ACC112 (cell line): ENCODE data around the gene RPN1.
"Not testable (repeated sequence)": the region's sequence is repeated elsewhere in the genome, so short reads cannot be mapped to it uniquely, and the experiment has no call there.

Experiments used
- H2AFZ ChIP-seq: fragments of 200-600 bp; sonication (generic); one replicate; pipeline ENCODE4 v1.6.0; 2017; ENCODE audit warnings: antibody characterized with exemption, low read length; ENCODE audit not compliant: unreplicated experiment
- H3K27ac ChIP-seq: fragments of 200-600 bp; sonication (generic); 2 replicates; pipeline ENCODE4 v1.5.1; 2014; ENCODE audit warnings: low read depth, mild to moderate bottlenecking, antibody characterized with exemption, low read length, moderate library complexity
- H3K27me3 ChIP-seq: fragments of 200-600 bp; sonication (generic); 2 replicates; pipeline ENCODE4 v1.6.1; 2014; ENCODE audit warnings: mild to moderate bottlenecking, antibody characterized with exemption, low read length, moderate library complexity, mixed read lengths; ENCODE audit not compliant: insufficient read depth
- H3K36me3 ChIP-seq: fragments of 200-600 bp; sonication (generic); 2 replicates; pipeline ENCODE4 v1.6.1; 2016; ENCODE audit warnings: mild to moderate bottlenecking, antibody characterized with exemption, low read length, moderate library complexity, mixed read lengths; ENCODE audit not compliant: insufficient read depth
- H3K4me1 ChIP-seq: fragments of 200-600 bp; sonication (generic); one replicate; pipeline ENCODE4 v1.6.1; 2016; ENCODE audit warnings: low read length, mixed read lengths; ENCODE audit not compliant: insufficient read depth, unreplicated experiment, control insufficient read depth
- H3K4me3 ChIP-seq: fragments of 200-600 bp; sonication (generic); 2 replicates; pipeline ENCODE4 v1.5.1; 2014; ENCODE audit warnings: mild to moderate bottlenecking, low read depth, low read length
- H3K79me2 ChIP-seq: fragments of 200-600 bp; sonication (generic); one replicate; pipeline ENCODE4 v1.6.0; 2016; ENCODE audit warnings: low read length; ENCODE audit not compliant: control insufficient read depth, unreplicated experiment, insufficient read depth

Gene RPN1

DNA sequence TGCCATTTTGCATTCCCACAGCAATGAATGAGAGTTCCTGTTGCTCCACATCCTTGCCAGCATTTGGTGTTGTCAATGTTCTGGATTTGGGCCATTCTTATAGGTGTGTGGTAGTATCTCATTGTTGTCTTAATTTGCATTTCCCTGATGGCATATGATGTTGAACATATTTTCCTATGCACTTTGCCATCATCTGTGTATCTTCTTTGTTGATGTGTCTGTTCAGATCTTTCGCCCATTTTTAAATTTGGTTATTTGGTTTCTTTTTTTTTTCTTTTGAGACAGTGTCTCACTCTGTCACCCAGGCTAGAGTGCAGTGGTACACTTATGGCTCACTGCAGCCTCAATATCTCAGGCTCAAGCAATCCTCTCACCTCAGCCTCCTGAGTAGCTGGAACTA lies 60.6 kb downstream of the RPN1 start:
- not testable (repeated sequence) for H3K27me3 ChIP-seq, H3K36me3 ChIP-seq, H3K79me2 ChIP-seq, H2AFZ ChIP-seq, H3K4me1 ChIP-seq, H3K27ac ChIP-seq, H3K4me3 ChIP-seq

DNA sequence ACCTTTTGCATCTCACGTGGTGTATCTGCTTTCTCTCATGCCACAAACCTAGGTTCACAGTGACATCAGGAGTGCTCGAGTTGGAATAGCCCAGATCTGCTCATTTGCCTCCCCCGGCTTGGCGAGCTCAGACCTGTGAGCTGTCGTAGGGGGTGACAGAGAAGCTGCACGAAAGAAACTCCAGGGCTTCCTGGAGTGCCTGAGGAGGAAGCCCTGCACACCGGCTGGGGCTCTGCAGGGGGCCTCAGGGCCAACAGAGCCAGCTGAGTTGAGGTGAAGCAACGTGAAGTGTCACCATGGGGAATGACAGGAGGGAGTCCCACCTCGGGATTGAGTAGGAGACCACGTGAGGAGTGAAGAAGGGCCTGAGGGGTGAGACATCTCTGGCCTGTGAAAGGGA lies 62.5 kb downstream of the RPN1 start:
- no peaks in the 10 kb centered on the region for H3K79me2 ChIP-seq
- H3K27ac ChIP-seq: no peak overlapping the region
- H2AFZ ChIP-seq: no peak overlapping the region
- H3K36me3 ChIP-seq: no peaks in the 10 kb centered on the region
- no peak overlapping the region for H3K4me3 ChIP-seq
- H3K4me1 ChIP-seq: peaks cover 6% of the 10 kb centered on the region
- H3K27me3 ChIP-seq: no peaks in the 10 kb centered on the region

DNA sequence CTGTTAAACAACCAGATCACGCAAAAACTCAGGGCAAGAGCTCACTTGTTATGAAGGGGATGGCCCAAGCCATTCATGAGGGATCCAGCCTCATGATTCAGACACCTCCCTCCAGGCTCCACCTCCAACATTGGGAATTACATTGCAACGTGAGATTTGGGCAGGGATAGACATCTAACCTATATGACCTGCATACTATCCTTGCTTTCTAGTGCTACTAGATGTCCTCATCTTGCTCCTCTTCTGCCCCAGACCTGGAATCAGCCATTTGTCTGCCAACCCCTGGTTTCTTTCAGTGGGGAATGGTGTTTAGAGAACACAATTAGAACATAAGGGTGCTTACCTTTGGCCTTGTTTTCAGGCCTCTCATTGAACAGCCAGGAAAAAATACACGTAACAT lies 63.2 kb downstream of the RPN1 start:
- peaks cover 6% of the 10 kb centered on the region for H3K4me1 ChIP-seq
- H2AFZ ChIP-seq: no peak overlapping the region
- H3K36me3 ChIP-seq: no peaks in the 10 kb centered on the region
- H3K4me3 ChIP-seq: no peak overlapping the region
- H3K27ac ChIP-seq: no peak overlapping the region
- H3K27me3 ChIP-seq: no peaks in the 10 kb centered on the region
- H3K79me2 ChIP-seq: no peaks in the 10 kb centered on the region

DNA sequence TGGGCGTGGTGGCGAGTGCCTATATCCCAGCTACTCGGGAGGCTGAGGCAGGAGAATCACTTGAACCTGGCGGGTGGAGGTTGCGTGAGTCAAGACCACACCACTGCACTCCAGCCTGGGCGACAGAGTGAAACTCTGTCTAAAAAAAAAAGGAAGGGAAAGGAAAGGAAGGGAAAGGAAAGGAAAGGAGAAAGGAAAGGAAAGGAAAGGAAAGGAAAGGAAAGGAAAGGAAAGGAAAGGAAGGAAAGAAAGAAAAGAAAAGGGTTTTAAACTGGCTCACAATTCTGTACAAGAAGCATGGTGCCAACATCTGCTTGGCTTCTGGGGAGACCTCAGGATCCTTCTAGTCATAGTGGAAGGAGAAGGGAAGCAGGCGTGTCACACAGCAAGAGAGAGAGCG lies 63.7 kb downstream of the RPN1 start:
- H3K4me1 ChIP-seq, H3K27me3 ChIP-seq, H3K27ac ChIP-seq, H3K79me2 ChIP-seq, H2AFZ ChIP-seq, H3K4me3 ChIP-seq, H3K36me3 ChIP-seq: not testable (repeated sequence)

DNA sequence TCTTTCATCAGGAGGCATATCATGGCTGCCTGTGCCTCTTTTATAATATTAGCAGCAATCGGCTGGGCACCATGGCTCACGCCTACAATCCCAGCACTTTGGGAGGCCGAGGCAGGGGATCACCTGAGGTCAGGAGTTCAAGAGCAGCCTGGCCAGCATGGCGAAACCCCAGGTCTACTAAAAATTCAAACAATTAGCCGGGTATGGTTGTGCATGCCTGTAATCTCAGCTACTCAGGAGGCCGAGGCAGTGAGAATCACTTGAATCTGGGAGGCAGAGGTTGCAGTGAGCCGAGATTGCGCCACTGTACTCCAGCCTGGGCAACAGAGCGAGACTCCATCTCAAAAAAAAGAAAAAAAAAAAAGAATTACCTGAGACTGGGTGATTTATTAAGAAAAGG lies 64.2 kb downstream of the RPN1 start:
- H3K79me2 ChIP-seq, H3K36me3 ChIP-seq, H3K27me3 ChIP-seq, H3K27ac ChIP-seq, H3K4me3 ChIP-seq, H2AFZ ChIP-seq, H3K4me1 ChIP-seq: not testable (repeated sequence)

DNA sequence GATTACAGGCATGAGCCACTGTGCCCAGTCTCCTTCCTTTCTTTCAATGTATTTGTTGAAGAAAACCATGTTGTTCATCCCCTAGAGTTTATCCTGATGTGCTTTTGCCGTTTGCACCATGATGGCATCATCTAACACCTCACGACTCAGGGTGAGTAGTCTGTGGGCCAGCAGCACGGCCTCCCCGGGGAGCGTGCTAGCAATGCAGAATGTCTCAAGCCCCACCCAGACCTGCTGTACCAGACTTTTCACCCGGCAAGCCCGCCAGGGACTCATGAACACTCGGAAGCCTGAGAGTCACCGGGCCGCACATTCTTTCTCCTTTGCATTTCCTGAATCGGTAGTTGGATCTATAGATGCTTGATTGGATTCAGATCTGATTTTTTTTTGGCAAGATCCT lies 64.6 kb downstream of the RPN1 start:
- H3K4me1 ChIP-seq: peaks cover 6% of the 10 kb centered on the region
- H3K27me3 ChIP-seq: no peaks in the 10 kb centered on the region
- H3K4me3 ChIP-seq: no peak overlapping the region
- H3K36me3 ChIP-seq: no peaks in the 10 kb centered on the region
- no peak overlapping the region for H3K27ac ChIP-seq
- no peaks in the 10 kb centered on the region for H3K79me2 ChIP-seq
- H2AFZ ChIP-seq: no peak overlapping the region

DNA sequence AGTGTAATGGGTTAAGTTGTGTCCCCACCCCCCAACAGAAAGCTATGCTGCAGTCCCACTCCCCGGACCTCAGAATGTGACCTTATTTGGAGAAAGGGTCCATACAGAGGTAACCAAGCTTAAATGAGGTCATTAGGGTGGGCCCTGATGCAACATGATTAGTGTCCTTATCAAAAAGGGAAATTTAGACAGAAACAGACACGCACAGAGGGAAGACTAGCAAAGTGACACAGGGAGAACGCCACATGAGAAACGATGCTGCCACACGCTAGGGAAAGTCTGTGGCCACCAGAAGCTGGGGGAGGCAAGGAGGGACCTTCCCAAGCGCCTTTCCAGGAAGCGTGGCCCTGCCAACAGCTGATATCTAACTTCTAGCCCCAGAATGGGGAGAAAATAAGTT lies 65.4 kb downstream of the RPN1 start:
- Histone ChIP-seq H2AFZ (no peak overlapping the region), H3K36me3 (no peaks in the 10 kb centered on the region), H3K4me3 (no peak overlapping the region), H3K79me2 (no peaks in the 10 kb centered on the region), H3K27ac (no peak overlapping the region), H3K4me1 (peaks cover 6% of the 10 kb centered on the region), H3K27me3 (no peaks in the 10 kb centered on the region)

DNA sequence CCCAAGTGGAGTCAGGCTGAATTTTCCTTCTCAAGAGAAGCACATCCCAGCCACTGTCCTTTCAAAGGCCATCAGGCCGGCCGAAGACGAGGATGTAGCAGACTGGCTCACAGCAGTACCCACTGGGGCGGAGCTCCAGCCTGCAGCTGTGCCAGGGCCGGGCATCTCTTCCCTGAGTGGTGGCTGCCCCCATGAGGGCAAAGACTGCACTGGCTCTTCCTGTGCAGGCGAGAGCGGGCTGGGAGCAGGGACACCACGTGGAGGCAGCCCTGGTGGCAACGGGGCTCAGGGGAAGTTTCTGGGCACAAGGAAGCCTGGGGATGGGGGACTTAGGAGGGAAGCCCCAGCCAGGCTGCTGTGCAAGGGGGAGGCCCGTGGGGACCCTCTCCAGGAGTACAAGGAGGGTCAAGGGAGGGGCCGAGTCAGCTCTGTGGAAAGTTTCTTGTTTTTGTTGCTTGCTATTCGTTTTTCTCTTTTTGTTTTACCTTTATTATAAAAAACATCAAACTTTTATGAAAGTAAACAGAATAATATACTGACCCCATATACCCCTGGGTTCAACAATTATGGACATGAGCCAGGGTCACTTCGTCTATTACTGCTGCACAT lies 66.1 kb downstream of the RPN1 start:
- Histone ChIP-seq H3K4me1 (peaks cover 6% of the 10 kb centered on the region), H3K79me2 (no peaks in the 10 kb centered on the region), H3K36me3 (no peaks in the 10 kb centered on the region), H3K27me3 (no peaks in the 10 kb centered on the region), H3K4me3 (no peak overlapping the region), H3K27ac (no peak overlapping the region), H2AFZ (no peak overlapping the region)

DNA sequence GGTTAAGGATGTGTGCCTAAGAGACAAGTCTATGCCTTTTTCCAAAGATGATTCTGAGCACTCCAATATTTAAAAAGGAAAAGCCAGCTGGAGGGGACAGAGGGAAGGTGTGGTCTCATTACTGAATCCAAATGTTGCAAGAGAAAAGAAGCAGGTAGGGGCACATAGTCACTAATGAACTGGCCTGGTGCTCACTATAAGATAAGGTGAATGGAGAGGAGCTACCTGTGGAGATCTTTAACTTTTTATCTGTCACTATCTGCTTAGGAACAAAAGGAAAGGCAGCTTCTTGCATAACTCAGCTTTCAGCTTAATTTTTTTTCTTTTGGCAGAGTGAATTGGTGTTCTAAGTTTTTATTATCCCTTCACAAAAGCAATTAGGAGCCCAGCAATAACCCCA lies 69.1 kb downstream of the RPN1 start:
- peaks cover 6% of the 10 kb centered on the region for H3K4me1 ChIP-seq
- no peaks in the 10 kb centered on the region for H3K27me3 ChIP-seq
- H3K27ac ChIP-seq: no peak overlapping the region
- H2AFZ ChIP-seq: no peak overlapping the region
- no peaks in the 10 kb centered on the region for H3K79me2 ChIP-seq
- H3K36me3 ChIP-seq: no peaks in the 10 kb centered on the region
- no peak overlapping the region for H3K4me3 ChIP-seq

DNA sequence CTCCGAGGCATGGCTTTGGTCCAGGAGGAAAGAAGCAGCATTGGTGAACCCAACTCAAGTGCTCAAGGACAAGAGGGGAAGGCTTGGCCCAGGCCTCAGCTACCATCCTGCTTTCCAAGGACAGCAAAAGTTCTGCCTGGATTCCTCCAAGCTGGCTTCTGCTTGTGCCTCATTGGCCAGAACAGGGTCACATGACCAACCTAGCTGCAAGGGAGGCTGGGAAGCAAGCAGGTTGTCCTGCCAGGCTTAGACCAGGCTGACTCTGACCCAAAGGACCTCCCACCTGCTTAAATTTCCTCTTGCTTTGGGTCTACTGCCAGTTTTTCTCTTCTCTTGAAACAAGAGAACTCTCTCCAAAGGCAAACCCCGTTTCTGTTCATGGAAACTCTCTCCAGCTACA lies 70.7 kb downstream of the RPN1 start:
- H3K36me3 ChIP-seq: no peaks in the 10 kb centered on the region
- H2AFZ ChIP-seq: no peak overlapping the region
- H3K79me2 ChIP-seq: no peaks in the 10 kb centered on the region
- H3K4me1 ChIP-seq: no peaks in the 10 kb centered on the region
- H3K4me3 ChIP-seq: no peak overlapping the region
- H3K27me3 ChIP-seq: no peaks in the 10 kb centered on the region
- H3K27ac ChIP-seq: no peak overlapping the region

DNA sequence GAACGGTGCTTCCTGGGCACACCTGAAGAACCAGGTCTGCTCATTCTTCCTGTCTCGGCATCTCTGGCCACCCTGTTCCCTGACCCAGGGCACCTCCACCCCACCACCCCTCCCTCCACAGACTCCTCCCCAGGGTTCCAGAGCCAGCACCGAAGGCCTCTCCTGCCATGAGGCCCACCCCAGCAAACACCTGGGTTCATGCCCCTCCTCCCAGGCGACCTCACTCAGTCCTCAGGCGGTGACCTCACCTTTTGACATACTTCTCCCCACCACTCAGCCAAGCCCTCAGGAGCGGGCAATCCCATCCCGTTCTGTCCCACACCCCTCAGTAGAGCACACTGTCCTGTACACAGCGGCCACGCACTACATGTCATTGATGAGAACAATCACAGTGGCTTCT lies 72.3 kb downstream of the RPN1 start:
- Histone ChIP-seq H3K27me3 (peaks cover 4% of the 10 kb centered on the region; the same call in 1 of the 2 replicates), H3K4me3 (no peak overlapping the region), H3K79me2 (no peaks in the 10 kb centered on the region), H3K36me3 (no peaks in the 10 kb centered on the region), H3K27ac (no peak overlapping the region), H2AFZ (no peak overlapping the region), H3K4me1 (no peaks in the 10 kb centered on the region)
